Fibroblast of lung (primary cell): Measurements from ENCODE around the gene TRNP1. TPM values are rescaled to one million over a fixed set of nuclear protein-coding genes. Genes with fewer than 3 reads are reported as not detected.

Experiments
- DNase-seq, 2 donors: peaks; one replicate each; pipeline versions ENCODE4 v3.0.0 to v3.0.0-alpha.2; 2010; ENCODE audit warnings: low read depth in 2 of 2
- H2AFZ ChIP-seq: 2 replicates; pipeline ENCODE4 v1.5.1; 2012; ENCODE audit warnings: low read length, control low read depth, inconsistent platforms
- H3K27ac ChIP-seq: 2 replicates; pipeline ENCODE4 v1.5.1; 2011; ENCODE audit warnings: low read length, control low read depth; ENCODE audit not compliant: insufficient read depth
- H3K27me3 ChIP-seq: 2 replicates; pipeline ENCODE4 v1.5.1; 2011; ENCODE audit warnings: mild to moderate bottlenecking, low read length; ENCODE audit not compliant: control insufficient read depth, insufficient read depth
- H3K36me3 ChIP-seq: 2 replicates; pipeline ENCODE4 v1.5.1; 2011; ENCODE audit warnings: low read length; ENCODE audit not compliant: control insufficient read depth, insufficient read depth
- H3K4me1 ChIP-seq: 2 replicates; pipeline ENCODE4 v1.5.1; 2011; ENCODE audit warnings: low read length; ENCODE audit not compliant: control insufficient read depth, insufficient read depth; ENCODE audit errors: extremely low read depth
- H3K4me2 ChIP-seq: 2 replicates; pipeline ENCODE4 v1.5.1; 2011; ENCODE audit warnings: low read length, control low read depth; ENCODE audit not compliant: insufficient read depth; ENCODE audit errors: extremely low read depth
- H3K4me3 ChIP-seq, 4 experiments: fragments of 200-600 bp in 1 of 4; sonication (generic) in 1 of 4; replicated peaks in 1 of 4; 2 replicates each; pipeline ENCODE4 v1.5.1; 2011 to 2016; ENCODE audit warnings: low read length in 4 of 4, low read depth in 3 of 4, mild to moderate bottlenecking in 3 of 4, control low read depth in 2 of 4, inconsistent platforms in 1 of 4, mixed read lengths in 1 of 4; ENCODE audit not compliant: insufficient read depth in 1 of 4; ENCODE audit errors: control extremely low read depth in 1 of 4
- H3K79me2 ChIP-seq: 2 replicates; pipeline ENCODE4 v1.5.1; 2012; ENCODE audit warnings: mild to moderate bottlenecking, low read length, inconsistent platforms; ENCODE audit not compliant: control insufficient read depth, insufficient read depth
- H3K9ac ChIP-seq: 2 replicates; pipeline ENCODE4 v1.5.1; 2011; ENCODE audit warnings: mild to moderate bottlenecking, low read length, control low read depth; ENCODE audit not compliant: insufficient read depth
- H3K9me3 ChIP-seq: 2 replicates; pipeline ENCODE4 v1.5.1; 2012; ENCODE audit warnings: low read depth, low read length; ENCODE audit not compliant: control insufficient read depth, insufficient read depth
- H4K20me1 ChIP-seq: 2 replicates; pipeline ENCODE4 v1.5.1; 2011; ENCODE audit warnings: low read length; ENCODE audit not compliant: control insufficient read depth, insufficient read depth; ENCODE audit errors: extremely low read depth
- EZH2 ChIP-seq: IDR thresholded peaks from 2 replicates; pipeline ENCODE4 v1.5.1; 2012; ENCODE audit warnings: low read length, control low read depth, mild to moderate bottlenecking; ENCODE audit errors: missing control alignments
- polyA plus RNA-seq, 2 donors: library from polyadenylated mRNA; depleted of rRNA in 1 of 2; stranded (reverse) in 1 of 2; unstranded in 1 of 2; fragments of >200 nt; gene quantifications; 2 replicates each; pipeline ENCODE4 v1.2.1, GENCODE V29; 2011 to 2012; ENCODE audit warnings: missing spikeins in 1 of 2
- total RNA-seq: library from RNA; depleted of rRNA; stranded (reverse); fragments of >200 nt; gene quantifications from 2 replicates; pipeline ENCODE4 v1.2.1, GENCODE V29; 2014
- TF ChIP-seq, protein P1 (sequence below), 2 donors: IDR thresholded peaks in 1 of 2; conservative IDR thresholded peaks in 1 of 2; 1 replicate in 1 of 2; 2 replicates in 1 of 2; pipeline ENCODE4 v1.5.1; 2011 to 2012; ENCODE audit warnings: low read length in 2 of 2, control low read depth in 1 of 2, inconsistent platforms in 1 of 2, low read depth in 1 of 2, mild to moderate bottlenecking in 1 of 2

The TRNP1 gene
- total and polyA plus RNA-seq, 2 donors (not counting 1 experiment from before 2014, with no cell fraction given): 16.2 to 32.6 TPM

DNA sequence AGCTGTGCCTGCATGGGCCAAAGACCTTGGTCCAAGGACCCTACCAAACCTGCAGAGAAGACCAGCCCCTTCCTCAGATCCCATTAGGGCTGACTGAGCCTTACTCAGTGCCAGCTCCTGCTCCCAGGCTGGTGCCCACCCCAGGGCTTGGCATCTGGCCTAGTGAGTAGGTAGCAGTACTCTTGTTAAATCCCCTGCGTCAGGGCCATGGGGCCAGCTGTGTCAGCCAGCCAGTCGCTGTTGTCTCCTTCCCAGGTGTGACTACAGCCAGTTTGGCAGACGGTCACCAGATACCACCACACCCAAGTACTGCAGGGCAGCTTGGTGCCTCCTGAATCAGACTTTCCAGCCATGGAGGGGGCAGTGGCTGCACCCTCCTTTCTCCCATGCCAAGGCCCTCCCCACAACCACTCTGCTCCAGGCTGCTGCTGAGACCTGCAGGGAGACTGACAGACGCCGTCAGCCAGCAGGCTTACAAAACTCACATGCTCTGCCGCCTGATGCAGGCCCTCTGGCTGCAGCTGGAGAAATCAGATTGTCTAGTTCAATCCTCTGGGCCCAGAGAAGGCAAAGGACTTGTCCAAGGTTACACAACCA, 16.2 kb downstream of the TRNP1 start:
- Histone ChIP-seq H3K4me2 (no peak overlapping the region), H3K4me3 (no peak overlapping the region)

DNA sequence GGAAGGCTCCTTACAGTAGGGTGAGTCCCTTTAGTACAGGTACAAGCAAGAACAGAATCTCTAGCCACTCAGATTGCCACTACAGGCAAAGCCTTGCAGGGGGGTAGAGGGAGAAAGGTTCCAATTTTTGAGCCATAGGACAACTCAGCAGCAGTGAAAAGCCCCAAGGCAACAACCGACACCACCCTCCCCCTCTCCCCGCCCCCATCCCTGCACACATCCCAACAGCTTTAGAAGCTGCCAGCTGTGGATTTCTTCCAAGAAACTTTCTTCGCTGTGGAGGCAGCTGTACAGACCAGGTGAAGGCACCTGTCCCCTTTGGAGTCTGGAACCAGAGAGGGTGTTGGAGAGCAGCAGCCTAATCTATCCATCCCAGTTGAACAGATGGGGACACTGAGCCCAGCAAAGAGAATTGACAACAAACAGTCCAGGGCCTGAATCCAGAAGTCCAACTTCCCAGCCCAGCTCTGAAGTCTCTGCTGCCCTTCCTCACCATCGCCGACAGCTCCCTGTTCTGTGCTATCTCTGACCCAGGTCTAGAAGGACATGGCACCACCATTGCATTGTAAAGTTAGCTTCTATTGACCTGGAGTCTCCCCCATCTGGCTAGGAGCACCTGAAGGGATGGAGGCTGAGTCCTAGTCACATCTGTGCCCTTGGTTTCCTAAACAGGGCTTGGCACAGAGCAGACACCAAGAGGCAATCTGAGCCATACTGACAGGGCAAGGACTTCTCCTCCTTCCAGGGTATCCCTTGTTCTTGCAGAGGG, 16.9 kb downstream of the TRNP1 start:
- Histone ChIP-seq H3K27ac (peak overlapping the region; percentile 16), H3K9me3 (no peaks in the 10 kb centered on the region), H2AFZ (no peak overlapping the region), H3K4me2 (peak overlapping the region; percentile 72), H3K4me1 (peaks cover 5% of the 10 kb centered on the region), H3K4me3 (no peak overlapping the region), H3K79me2 (no peaks in the 10 kb centered on the region), H4K20me1 (no peaks in the 10 kb centered on the region), H3K36me3 (peaks cover 3% of the 10 kb centered on the region), H3K9ac (no peak overlapping the region), H3K27me3 (no peaks in the 10 kb centered on the region)
- DNase-seq: no peak
- TF ChIP-seq, protein P1, sequence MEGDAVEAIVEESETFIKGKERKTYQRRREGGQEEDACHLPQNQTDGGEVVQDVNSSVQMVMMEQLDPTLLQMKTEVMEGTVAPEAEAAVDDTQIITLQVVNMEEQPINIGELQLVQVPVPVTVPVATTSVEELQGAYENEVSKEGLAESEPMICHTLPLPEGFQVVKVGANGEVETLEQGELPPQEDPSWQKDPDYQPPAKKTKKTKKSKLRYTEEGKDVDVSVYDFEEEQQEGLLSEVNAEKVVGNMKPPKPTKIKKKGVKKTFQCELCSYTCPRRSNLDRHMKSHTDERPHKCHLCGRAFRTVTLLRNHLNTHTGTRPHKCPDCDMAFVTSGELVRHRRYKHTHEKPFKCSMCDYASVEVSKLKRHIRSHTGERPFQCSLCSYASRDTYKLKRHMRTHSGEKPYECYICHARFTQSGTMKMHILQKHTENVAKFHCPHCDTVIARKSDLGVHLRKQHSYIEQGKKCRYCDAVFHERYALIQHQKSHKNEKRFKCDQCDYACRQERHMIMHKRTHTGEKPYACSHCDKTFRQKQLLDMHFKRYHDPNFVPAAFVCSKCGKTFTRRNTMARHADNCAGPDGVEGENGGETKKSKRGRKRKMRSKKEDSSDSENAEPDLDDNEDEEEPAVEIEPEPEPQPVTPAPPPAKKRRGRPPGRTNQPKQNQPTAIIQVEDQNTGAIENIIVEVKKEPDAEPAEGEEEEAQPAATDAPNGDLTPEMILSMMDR (conservative IDR thresholded peaks at IDR 0.05 in 1 of 2, IDR thresholded peaks at IDR 0.05 in 1 of 2; ENCODE audit: low read depth in 1 of 2, low read length in 2 of 2): no peak
- no peak for TF ChIP-seq EZH2

More for the DNA sequence above, 16.2 kb downstream of the TRNP1 start:
- Histone ChIP-seq H3K36me3 (peaks cover 3% of the 10 kb centered on the region), H3K9me3 (no peaks in the 10 kb centered on the region), H3K9ac (no peak overlapping the region), H3K27me3 (no peaks in the 10 kb centered on the region), H3K4me1 (peaks cover 8% of the 10 kb centered on the region), H3K79me2 (no peaks in the 10 kb centered on the region), H2AFZ (no peak overlapping the region), H3K27ac (no peak overlapping the region), H4K20me1 (no peaks in the 10 kb centered on the region)
- TF ChIP-seq, protein P1 (conservative IDR thresholded peaks at IDR 0.05 in 1 of 2, IDR thresholded peaks at IDR 0.05 in 1 of 2; ENCODE audit: low read depth in 1 of 2, low read length in 2 of 2): no peak
- no peak for TF ChIP-seq EZH2
- no peak for DNase-seq

DNA sequence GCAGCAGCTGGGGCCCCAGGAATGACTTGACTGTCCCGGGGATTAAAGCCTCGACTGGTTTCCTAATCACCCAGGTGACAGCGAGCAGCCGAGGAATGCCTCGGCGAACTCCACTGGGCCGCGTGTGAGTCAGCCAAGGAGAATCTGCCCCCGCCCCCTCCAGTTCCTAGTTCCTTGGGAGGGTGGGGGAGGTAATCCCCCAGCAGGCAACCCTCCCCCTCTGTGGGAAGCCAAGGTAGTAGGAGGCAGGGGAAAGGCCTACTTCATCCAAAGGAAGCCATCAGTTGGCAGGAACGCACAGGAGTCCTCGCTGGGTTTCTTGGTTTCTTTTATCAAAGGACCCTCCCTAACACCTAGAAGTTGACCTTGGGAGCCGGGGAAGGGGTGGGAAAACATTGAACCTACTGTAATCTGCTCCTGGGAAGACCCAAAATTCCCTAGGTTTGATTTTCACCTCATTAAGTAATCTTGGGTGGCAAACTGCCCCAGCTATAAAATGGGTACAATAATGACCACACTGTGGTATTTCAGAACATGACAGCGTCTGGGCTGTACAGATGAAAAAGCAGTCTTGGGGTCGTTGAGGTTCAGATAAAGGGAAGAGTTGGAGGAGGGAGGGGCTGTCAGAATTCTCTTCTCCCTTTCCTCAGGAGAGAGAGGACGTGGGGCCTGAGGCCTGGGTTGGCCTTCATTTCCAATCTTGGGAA, 17.7 kb downstream of the TRNP1 start:
- H2AFZ ChIP-seq: no peak overlapping the region
- no peaks in the 10 kb centered on the region for H4K20me1 ChIP-seq
- H3K27ac ChIP-seq: peak overlapping the region; percentile 4

More for the DNA sequence above, 17.7 kb downstream of the TRNP1 start:
- TF ChIP-seq, protein P1 (conservative IDR thresholded peaks at IDR 0.05 in 1 of 2, IDR thresholded peaks at IDR 0.05 in 1 of 2; ENCODE audit: low read depth in 1 of 2, low read length in 2 of 2): no peak
- no peak for TF ChIP-seq EZH2
- Histone ChIP-seq H3K9me3 (no peaks in the 10 kb centered on the region), H3K9ac (no peak overlapping the region), H3K79me2 (no peaks in the 10 kb centered on the region), H3K27me3 (no peaks in the 10 kb centered on the region), H3K4me3 (no peak overlapping the region), H3K4me2 (peak overlapping the region; percentile 72), H3K36me3 (no peaks in the 10 kb centered on the region), H3K4me1 (peaks cover 5% of the 10 kb centered on the region)
- peak; percentile 66 to 92 for DNase-seq
